Breast epithelium (tissue), 3 donors: ENCODE measurements around the gene RAB7B.

Source experiments
- CTCF ChIP-seq, 3 donors: fragments of 450-650 bp; IDR thresholded peaks; one replicate each; pipeline ENCODE4 v1.5.1; 2016 to 2017; ENCODE audit warnings: antibody characterized with exemption in 3 of 3, mild to moderate bottlenecking in 3 of 3, moderate library complexity in 3 of 3
- POLR2A ChIP-seq: fragments of 450-650 bp; IDR thresholded peaks from one replicate; pipeline ENCODE4 v1.6.1; 2016; ENCODE audit warnings: antibody characterized with exemption, mild to moderate bottlenecking, moderate library complexity

DNA sequence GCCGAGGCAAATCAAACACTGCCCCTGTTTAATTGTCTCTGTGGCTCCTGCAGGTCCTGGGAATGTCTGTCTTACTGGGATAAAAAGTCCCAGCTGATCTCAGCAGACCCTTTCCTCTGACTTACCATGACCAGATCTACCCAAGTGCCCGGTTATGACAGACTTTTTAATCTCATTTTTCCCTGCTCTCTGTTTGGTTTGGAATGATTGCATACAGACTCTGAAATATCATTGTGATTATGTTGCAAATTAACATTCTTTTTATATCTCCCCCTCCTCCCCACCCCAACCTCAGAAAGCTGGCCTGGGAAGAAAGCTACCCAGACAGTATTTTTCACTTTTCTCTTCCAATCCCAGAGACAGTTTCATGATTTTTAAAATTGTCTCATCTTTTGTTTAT, 16.3 kb downstream of the RAB7B start:
- TF ChIP-seq CTCF (IDR thresholded peaks at IDR 0.05): no peak
- no peak for TF ChIP-seq POLR2A
